GM06990 (cell line): ENCODE results near the gene BUB1B.
A peak's percentile ranks its signal among the peaks of the same experiment; 100 is the strongest.

Experiments used
- DNase-seq: peaks from one replicate; pipeline ENCODE4 v3.0.0-alpha.2; 2011; ENCODE audit not compliant: insufficient read length; ENCODE audit errors: extremely low read depth
- H3K27me3 ChIP-seq: replicated peaks from 2 replicates; pipeline ENCODE4 v1.6.0; 2011; ENCODE audit warnings: low read length; ENCODE audit not compliant: control insufficient read depth, insufficient read depth
- H3K36me3 ChIP-seq: 2 replicates; pipeline ENCODE4 v1.5.1; 2011; ENCODE audit warnings: low read length; ENCODE audit not compliant: control insufficient read depth, insufficient read depth
- H3K4me3 ChIP-seq: replicated peaks from 2 replicates; pipeline ENCODE4 v1.5.1; 2011; ENCODE audit warnings: low read depth, mild to moderate bottlenecking, control low read depth, low read length
- CTCF ChIP-seq: IDR thresholded peaks from 2 replicates; pipeline ENCODE4 v1.5.1; 2011; ENCODE audit warnings: low read length, control low read depth, mild to moderate bottlenecking, inconsistent platforms; ENCODE audit not compliant: insufficient read depth, poor library complexity, severe bottlenecking

The BUB1B gene

GRCh38 chr15:40197434-40197833 is 36.6 kb downstream of the BUB1B start:
- Histone ChIP-seq H3K27me3 (no peaks in the 10 kb centered on the region), H3K4me3 (no peak overlapping the region), H3K36me3 (peaks cover 6% of the 10 kb centered on the region)
- TF ChIP-seq CTCF = no peak
- no peak for DNase-seq

GRCh38 chr15:40198355-40199085 is 37.7 kb downstream of the BUB1B start:
- no peak for DNase-seq
- Histone ChIP-seq H3K36me3 (peaks cover 8% of the 10 kb centered on the region), H3K4me3 (no peak overlapping the region), H3K27me3 (no peaks in the 10 kb centered on the region)
- TF ChIP-seq CTCF = no peak

GRCh38 chr15:40204100-40204499 is 43.2 kb downstream of the BUB1B start:
- no peak for DNase-seq
- Histone ChIP-seq H3K27me3 (no peaks in the 10 kb centered on the region), H3K4me3 (no peak overlapping the region), H3K36me3 (peaks cover 8% of the 10 kb centered on the region)
- no peak for TF ChIP-seq CTCF

GRCh38 chr15:40217166-40217824 is 56.4 kb downstream of the BUB1B start:
- Histone ChIP-seq H3K4me3 (no peak overlapping the region), H3K27me3 (no peaks in the 10 kb centered on the region), H3K36me3 (peaks cover 6% of the 10 kb centered on the region; the same call in 1 of the 2 replicates)
- DNase-seq = no peak
- TF ChIP-seq CTCF = peak; percentile 73

GRCh38 chr15:40219801-40220200 is 58.9 kb downstream of the BUB1B start:
- Histone ChIP-seq H3K27me3 (no peaks in the 10 kb centered on the region), H3K36me3 (peaks cover 5% of the 10 kb centered on the region; the same call in 1 of the 2 replicates), H3K4me3 (no peak overlapping the region)
- DNase-seq = no peak
- TF ChIP-seq CTCF = no peak
